ENCODE results near the gene GDAP1L1.

GRCh38 chr20:44210406-44211176 lies 36.5 kb upstream of the GDAP1L1 start, which contains the start of gene OSER1:
- TF ChIP-seq, protein P1, sequence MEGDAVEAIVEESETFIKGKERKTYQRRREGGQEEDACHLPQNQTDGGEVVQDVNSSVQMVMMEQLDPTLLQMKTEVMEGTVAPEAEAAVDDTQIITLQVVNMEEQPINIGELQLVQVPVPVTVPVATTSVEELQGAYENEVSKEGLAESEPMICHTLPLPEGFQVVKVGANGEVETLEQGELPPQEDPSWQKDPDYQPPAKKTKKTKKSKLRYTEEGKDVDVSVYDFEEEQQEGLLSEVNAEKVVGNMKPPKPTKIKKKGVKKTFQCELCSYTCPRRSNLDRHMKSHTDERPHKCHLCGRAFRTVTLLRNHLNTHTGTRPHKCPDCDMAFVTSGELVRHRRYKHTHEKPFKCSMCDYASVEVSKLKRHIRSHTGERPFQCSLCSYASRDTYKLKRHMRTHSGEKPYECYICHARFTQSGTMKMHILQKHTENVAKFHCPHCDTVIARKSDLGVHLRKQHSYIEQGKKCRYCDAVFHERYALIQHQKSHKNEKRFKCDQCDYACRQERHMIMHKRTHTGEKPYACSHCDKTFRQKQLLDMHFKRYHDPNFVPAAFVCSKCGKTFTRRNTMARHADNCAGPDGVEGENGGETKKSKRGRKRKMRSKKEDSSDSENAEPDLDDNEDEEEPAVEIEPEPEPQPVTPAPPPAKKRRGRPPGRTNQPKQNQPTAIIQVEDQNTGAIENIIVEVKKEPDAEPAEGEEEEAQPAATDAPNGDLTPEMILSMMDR (IDR thresholded peaks at IDR 0.05) = peak in 1 of 5 experiments; percentile 44
- TF ChIP-seq EP300 (IDR thresholded peaks at IDR 0.05; ENCODE audit: low read depth) (peak; percentile 44), POLR2AphosphoS5 (IDR thresholded peaks at IDR 0.05) (peak; percentile 96 to 99 (median 99)), POLR2A (IDR thresholded peaks at IDR 0.05) (peak; percentile 99)

Measured in transverse colon (tissue), 4 donors.